ENCODE measurements around the gene PCNX2.

- TF ChIP-seq ZNF146 (tag by site-specific recombination; IDR thresholded peaks at IDR 0.05), result no peak
- no peak for TF ChIP-seq CTCF (tag by site-specific recombination; IDR thresholded peaks at IDR 0.05)
- no peak for TF ChIP-seq ATF2 (tag by site-specific recombination; IDR thresholded peaks at IDR 0.05; ENCODE audit: low read depth)
- no peak for TF ChIP-seq REST (tag by site-specific recombination; IDR thresholded peaks at IDR 0.05)
- TF ChIP-seq KLF7 (tag by site-specific recombination; IDR thresholded peaks at IDR 0.05; ENCODE audit: borderline replicate concordance), result no peak
- TF ChIP-seq ZNF112 (tag by site-specific recombination; IDR thresholded peaks at IDR 0.05), result no peak
- TF ChIP-seq ZNF426 (tag by site-specific recombination; IDR thresholded peaks at IDR 0.05), result no peak
- TF ChIP-seq ZNF629 (tag by site-specific recombination; IDR thresholded peaks at IDR 0.05), result no peak
- no peak for TF ChIP-seq ZSCAN16 (tag by site-specific recombination; IDR thresholded peaks at IDR 0.05)
Measured at GRCh38 chr1:232983375-232983774, 312.1 kb downstream of the PCNX2 start.
